Measurements from ENCODE around the gene TSG101. TPM values are rescaled to one million over a fixed set of nuclear protein-coding genes. Genes with fewer than 3 reads are reported as not detected.

TSG101 gene
- total and polyA plus RNA-seq, 2 experiments from 2014 or later, result 78.6 to 105 TPM

DNA sequence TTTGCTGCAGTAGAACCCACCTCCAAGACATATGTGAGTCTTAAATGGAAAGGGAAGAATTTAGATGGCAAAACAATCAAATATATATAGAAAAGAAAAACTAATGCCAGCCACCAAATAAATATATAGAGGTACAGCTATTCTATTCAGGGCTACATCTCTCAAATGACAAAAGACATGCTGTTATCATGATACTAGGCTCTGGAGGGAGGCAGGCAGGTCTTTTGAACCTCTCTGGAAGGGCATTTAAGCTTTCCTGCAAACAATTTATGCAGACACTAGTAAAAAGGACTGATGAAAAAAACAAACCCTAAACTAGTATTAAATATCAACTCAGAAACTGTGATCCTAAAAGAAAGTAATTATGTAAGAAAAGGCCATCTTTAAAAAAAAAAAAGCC lies 37.4 kb upstream of the TSG101 start:
- no peaks in the 10 kb centered on the region for H3K9me2 ChIP-seq (replicated peaks; ENCODE audit: insufficient read depth)
- H2AFZ ChIP-seq, result no peak overlapping the region
- no peak overlapping the region for H3K27ac ChIP-seq
- no peaks in the 10 kb centered on the region for H3K79me2 ChIP-seq
- H3K9me3 ChIP-seq (ENCODE audit: low read depth), result no peaks in the 10 kb centered on the region
- no peaks in the 10 kb centered on the region for H3K4me1 ChIP-seq (ENCODE audit: insufficient read depth)
- H3K27me3 ChIP-seq, result no peaks in the 10 kb centered on the region
- TF ChIP-seq EZH2phosphoT487 (IDR thresholded peaks at IDR 0.05; ENCODE audit: low read depth, severe bottlenecking, unreplicated experiment), result no peak
- TF ChIP-seq, protein P1, sequence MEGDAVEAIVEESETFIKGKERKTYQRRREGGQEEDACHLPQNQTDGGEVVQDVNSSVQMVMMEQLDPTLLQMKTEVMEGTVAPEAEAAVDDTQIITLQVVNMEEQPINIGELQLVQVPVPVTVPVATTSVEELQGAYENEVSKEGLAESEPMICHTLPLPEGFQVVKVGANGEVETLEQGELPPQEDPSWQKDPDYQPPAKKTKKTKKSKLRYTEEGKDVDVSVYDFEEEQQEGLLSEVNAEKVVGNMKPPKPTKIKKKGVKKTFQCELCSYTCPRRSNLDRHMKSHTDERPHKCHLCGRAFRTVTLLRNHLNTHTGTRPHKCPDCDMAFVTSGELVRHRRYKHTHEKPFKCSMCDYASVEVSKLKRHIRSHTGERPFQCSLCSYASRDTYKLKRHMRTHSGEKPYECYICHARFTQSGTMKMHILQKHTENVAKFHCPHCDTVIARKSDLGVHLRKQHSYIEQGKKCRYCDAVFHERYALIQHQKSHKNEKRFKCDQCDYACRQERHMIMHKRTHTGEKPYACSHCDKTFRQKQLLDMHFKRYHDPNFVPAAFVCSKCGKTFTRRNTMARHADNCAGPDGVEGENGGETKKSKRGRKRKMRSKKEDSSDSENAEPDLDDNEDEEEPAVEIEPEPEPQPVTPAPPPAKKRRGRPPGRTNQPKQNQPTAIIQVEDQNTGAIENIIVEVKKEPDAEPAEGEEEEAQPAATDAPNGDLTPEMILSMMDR (IDR thresholded peaks at IDR 0.05; ENCODE audit: poor library complexity), result no peak
- no peak for TF ChIP-seq EZH2 (IDR thresholded peaks at IDR 0.05; ENCODE audit: borderline replicate concordance)
- no peaks in the 10 kb centered on the region for H3K36me3 ChIP-seq (replicated peaks; ENCODE audit: insufficient read depth, low read depth)
- H4K20me1 ChIP-seq (ENCODE audit: insufficient read depth, poor library complexity, severe bottlenecking), result no peaks in the 10 kb centered on the region
- H3K4me3 ChIP-seq, result no peak overlapping the region
- DNase-seq (ENCODE audit: low spot score), result no peak
- no peak overlapping the region for H3K4me2 ChIP-seq

GRCh38 chr11:18563090-18563730 lies 36.5 kb upstream of the TSG101 start:
- Histone ChIP-seq H3K36me3 (replicated peaks; ENCODE audit: insufficient read depth, low read depth) (no peaks in the 10 kb centered on the region), H4K20me1 (ENCODE audit: insufficient read depth, poor library complexity, severe bottlenecking) (no peaks in the 10 kb centered on the region)
- TF ChIP-seq, protein P1 (IDR thresholded peaks at IDR 0.05; ENCODE audit: poor library complexity), result no peak
- no peak for TF ChIP-seq EZH2phosphoT487 (IDR thresholded peaks at IDR 0.05; ENCODE audit: low read depth, severe bottlenecking, unreplicated experiment)
- TF ChIP-seq EZH2 (IDR thresholded peaks at IDR 0.05; ENCODE audit: borderline replicate concordance), result no peak

GRCh38 chr11:18548001-18548400 lies 21.3 kb upstream of the TSG101 start:
- H3K27me3 ChIP-seq, result no peaks in the 10 kb centered on the region
- H3K9me2 ChIP-seq (replicated peaks; ENCODE audit: insufficient read depth), result no peaks in the 10 kb centered on the region
- H2AFZ ChIP-seq, result no peak overlapping the region
- H4K20me1 ChIP-seq (ENCODE audit: insufficient read depth, poor library complexity, severe bottlenecking), result no peaks in the 10 kb centered on the region
- H3K4me1 ChIP-seq (ENCODE audit: insufficient read depth), result no peaks in the 10 kb centered on the region
- no peak overlapping the region for H3K27ac ChIP-seq
- WGBS (ENCODE audit: low lambda C conversion rate, missing lambda C conversion rate), result 76% methylated on average over 2 of the region's 2 CpGs
- no peak for DNase-seq (ENCODE audit: low spot score)
- no peaks in the 10 kb centered on the region for H3K9me3 ChIP-seq (ENCODE audit: low read depth)
- no peaks in the 10 kb centered on the region for H3K79me2 ChIP-seq
- no peaks in the 10 kb centered on the region for H3K36me3 ChIP-seq (replicated peaks; ENCODE audit: insufficient read depth, low read depth)
- no peak overlapping the region for H3K4me2 ChIP-seq
- TF ChIP-seq EZH2 (IDR thresholded peaks at IDR 0.05; ENCODE audit: borderline replicate concordance) (no peak), EZH2phosphoT487 (IDR thresholded peaks at IDR 0.05; ENCODE audit: low read depth, severe bottlenecking, unreplicated experiment) (no peak)
- TF ChIP-seq, protein P1 (IDR thresholded peaks at IDR 0.05; ENCODE audit: poor library complexity), result no peak
- H3K4me3 ChIP-seq, result no peak overlapping the region

More at GRCh38 chr11:18563090-18563730, 36.5 kb upstream of the TSG101 start:
- Histone ChIP-seq H3K9me2 (replicated peaks; ENCODE audit: insufficient read depth) (no peaks in the 10 kb centered on the region), H3K4me2 (no peak overlapping the region), H2AFZ (no peak overlapping the region), H3K27me3 (no peaks in the 10 kb centered on the region), H3K79me2 (no peaks in the 10 kb centered on the region), H3K9me3 (ENCODE audit: low read depth) (no peaks in the 10 kb centered on the region), H3K4me3 (no peak overlapping the region), H3K4me1 (ENCODE audit: insufficient read depth) (no peaks in the 10 kb centered on the region), H3K27ac (no peak overlapping the region)
- WGBS (ENCODE audit: low lambda C conversion rate, missing lambda C conversion rate), result 98% methylated on average over 2 of the region's 2 CpGs
- no peak for DNase-seq (ENCODE audit: low spot score)
